ENCODE data around the gene ALDH16A1.
A peak's percentile ranks its signal among the peaks of the same experiment; 100 is the strongest.

The ALDH16A1 gene

DNA sequence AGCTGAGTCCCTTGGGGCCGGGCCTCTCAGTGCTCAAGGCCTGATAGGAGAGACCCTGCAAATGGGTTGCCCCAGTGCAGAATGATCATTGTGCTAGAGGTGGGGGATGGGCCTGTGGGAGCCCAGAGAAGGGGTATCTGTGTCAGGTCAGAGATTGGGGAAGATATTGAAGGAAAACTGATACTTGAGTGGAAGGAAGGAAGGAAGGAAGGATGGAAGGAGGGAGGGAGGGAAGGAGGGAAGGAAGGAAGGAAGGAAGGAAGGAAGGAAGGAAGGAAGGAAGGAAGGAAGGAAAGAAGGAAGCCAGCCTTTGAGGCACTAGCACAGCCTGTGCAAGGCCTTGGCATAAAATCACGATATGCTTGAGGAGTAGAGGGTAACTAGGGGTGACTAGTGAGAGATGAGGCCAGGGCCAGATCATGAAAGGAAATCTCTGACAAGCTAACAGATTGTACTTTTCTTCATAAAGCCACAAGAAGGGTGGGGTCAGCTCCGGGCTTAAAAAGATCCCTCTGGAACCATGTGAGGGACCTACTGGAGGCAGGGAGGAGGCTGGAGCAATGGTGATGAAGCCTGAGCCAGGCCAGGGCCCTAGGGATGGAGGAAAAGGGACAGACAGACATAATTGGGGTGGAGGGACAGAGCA lies 41.2 kb upstream of the ALDH16A1 start:
- H3K79me2 ChIP-seq (ENCODE audit: control insufficient read depth, low read length), result no peaks in the 10 kb centered on the region
- H3K9me2 ChIP-seq (replicated peaks; ENCODE audit: control insufficient read depth, low read length), result no peaks in the 10 kb centered on the region
- peaks cover 19% of the 10 kb centered on the region; the same call in 1 of the 2 replicates for H3F3A ChIP-seq (ENCODE audit: control insufficient read depth, insufficient read depth)
- no peaks in the 10 kb centered on the region for H3K36me3 ChIP-seq (ENCODE audit: control insufficient read depth, low read length)
- no peaks in the 10 kb centered on the region for H4K20me1 ChIP-seq (ENCODE audit: control insufficient read depth, insufficient read depth, low read depth, low read length)
- no peak overlapping the region for H3K4me3 ChIP-seq (ENCODE audit: low read length)
- no peak for TF ChIP-seq EZH2phosphoT487 (IDR thresholded peaks at IDR 0.05; ENCODE audit: borderline replicate concordance, low read length)
- TF ChIP-seq CTCF (IDR thresholded peaks at IDR 0.05; ENCODE audit: low read depth, low read length, poor library complexity, severe bottlenecking), result no peak
- no peaks in the 10 kb centered on the region for H3K27me3 ChIP-seq (ENCODE audit: control insufficient read depth, low read length)
- no peak overlapping the region for H3K27ac ChIP-seq (ENCODE audit: low read depth, low read length)
- H3K4me2 ChIP-seq (ENCODE audit: low read length), result peak overlapping the region; percentile 5; the same call in 1 of the 2 replicates
- H3K9me3 ChIP-seq (ENCODE audit: control insufficient read depth, insufficient read depth, low read length), result no peaks in the 10 kb centered on the region
- peaks cover 73% of the 10 kb centered on the region for H3K4me1 ChIP-seq (ENCODE audit: control insufficient read depth, low read length)

DNA sequence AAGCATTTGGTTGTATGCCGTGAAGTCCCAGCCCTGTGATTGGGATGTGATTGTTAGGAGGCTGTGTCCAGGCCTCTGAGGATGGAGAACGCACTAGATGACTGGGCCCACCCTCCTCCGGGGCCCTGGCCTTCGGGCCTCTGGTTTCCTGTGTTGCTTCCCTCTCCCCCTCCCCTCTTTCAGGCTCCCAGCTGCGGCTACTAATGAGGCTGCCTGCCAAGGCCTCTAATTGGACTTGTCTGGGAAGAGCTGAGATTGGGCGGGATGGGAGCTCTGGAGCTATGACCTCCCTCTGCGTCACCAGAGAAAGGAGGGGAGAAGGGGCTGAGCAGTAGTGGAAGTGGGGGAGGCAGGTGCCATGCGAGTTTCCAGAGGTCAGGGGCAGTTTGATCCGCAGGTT lies 39.7 kb upstream of the ALDH16A1 start:
- no peak overlapping the region for H3K4me3 ChIP-seq (ENCODE audit: low read length)
- H3K4me1 ChIP-seq (ENCODE audit: control insufficient read depth, low read length), result peaks cover 77% of the 10 kb centered on the region
- no peaks in the 10 kb centered on the region for H3K9me2 ChIP-seq (replicated peaks; ENCODE audit: control insufficient read depth, low read length)
- H4K20me1 ChIP-seq (ENCODE audit: control insufficient read depth, insufficient read depth, low read depth, low read length), result no peaks in the 10 kb centered on the region
- H3K79me2 ChIP-seq (ENCODE audit: control insufficient read depth, low read length), result no peaks in the 10 kb centered on the region
- H3K4me2 ChIP-seq (ENCODE audit: low read length), result no peak overlapping the region
- H3K9me3 ChIP-seq (ENCODE audit: control insufficient read depth, insufficient read depth, low read length), result no peaks in the 10 kb centered on the region
- H3K36me3 ChIP-seq (ENCODE audit: control insufficient read depth, low read length), result no peaks in the 10 kb centered on the region
- peaks cover 14% of the 10 kb centered on the region; the same call in 1 of the 2 replicates for H3F3A ChIP-seq (ENCODE audit: control insufficient read depth, insufficient read depth)
- H3K27ac ChIP-seq (ENCODE audit: low read depth, low read length), result no peak overlapping the region
- no peaks in the 10 kb centered on the region for H3K27me3 ChIP-seq (ENCODE audit: control insufficient read depth, low read length)
- TF ChIP-seq CTCF (IDR thresholded peaks at IDR 0.05; ENCODE audit: low read depth, low read length, poor library complexity, severe bottlenecking), result no peak
- TF ChIP-seq EZH2phosphoT487 (IDR thresholded peaks at IDR 0.05; ENCODE audit: borderline replicate concordance, low read length), result no peak

GRCh38 chr19:49414256-49414655 lies 38.8 kb upstream of the ALDH16A1 start:
- Histone ChIP-seq H3K36me3 (ENCODE audit: control insufficient read depth, low read length) (no peaks in the 10 kb centered on the region), H3K79me2 (ENCODE audit: control insufficient read depth, low read length) (no peaks in the 10 kb centered on the region), H3K4me3 (ENCODE audit: low read length) (no peak overlapping the region), H4K20me1 (ENCODE audit: control insufficient read depth, insufficient read depth, low read depth, low read length) (no peaks in the 10 kb centered on the region), H3K27ac (ENCODE audit: low read depth, low read length) (no peak overlapping the region), H3K9me3 (ENCODE audit: control insufficient read depth, insufficient read depth, low read length) (no peaks in the 10 kb centered on the region), H3K4me1 (ENCODE audit: control insufficient read depth, low read length) (peaks cover 71% of the 10 kb centered on the region), H3K27me3 (ENCODE audit: control insufficient read depth, low read length) (peaks cover 2% of the 10 kb centered on the region; the same call in 1 of the 2 replicates), H3K4me2 (ENCODE audit: low read length) (no peak overlapping the region), H3F3A (ENCODE audit: control insufficient read depth, insufficient read depth) (peaks cover 13% of the 10 kb centered on the region; the same call in 1 of the 2 replicates), H3K9me2 (replicated peaks; ENCODE audit: control insufficient read depth, low read length) (no peaks in the 10 kb centered on the region)
- TF ChIP-seq EZH2phosphoT487 (IDR thresholded peaks at IDR 0.05; ENCODE audit: borderline replicate concordance, low read length) (no peak), CTCF (IDR thresholded peaks at IDR 0.05; ENCODE audit: low read depth, low read length, poor library complexity, severe bottlenecking) (no peak)

Measured in DOHH2 (cell line).